K562 (cell line): ENCODE data around the gene ABCE1. TPM values are rescaled to one million over a fixed set of nuclear protein-coding genes. Genes with fewer than 3 reads are reported as not detected.

Experiments used
- ATF4 ChIP-seq: fragments of 450-650 bp; formaldehyde crosslinking; IDR thresholded peaks from 2 replicates; pipeline ENCODE4 v1.4.0; 2022; ENCODE audit warnings: mild to moderate bottlenecking, moderate library complexity
- BRD4 ChIP-seq: fragments of 200-600 bp; sonication (generic); IDR thresholded peaks from 2 replicates; pipeline ENCODE4 v1.6.1; 2017; ENCODE audit warnings: inconsistent platforms
- CBFA2T3 ChIP-seq: fragments of 450-650 bp; IDR thresholded peaks from 2 replicates; pipeline ENCODE4 v1.6.1; 2017
- EZH2 ChIP-seq: IDR thresholded peaks from 2 replicates; pipeline ENCODE4 v1.6.1; 2012; ENCODE audit warnings: low read depth, mild to moderate bottlenecking, inconsistent platforms, low read length, borderline replicate concordance
- HMGN3 ChIP-seq: IDR thresholded peaks from 2 replicates; pipeline ENCODE4 v1.6.1; 2011; ENCODE audit warnings: borderline replicate concordance, low read depth, mild to moderate bottlenecking, mixed read lengths, low read length; ENCODE audit not compliant: insufficient read length; ENCODE audit errors: extremely low read depth
- MAFF ChIP-seq: IDR thresholded peaks from 2 replicates; pipeline ENCODE4 v1.6.1; 2012; ENCODE audit warnings: low read length, improper control_type of control experiment
- MCM7 ChIP-seq, 2 experiments: fragments of 450-650 bp; IDR thresholded peaks; 2 replicates each; pipeline ENCODE4 v1.6.1; 2016 to 2018
- NBN ChIP-seq: fragments of 450-650 bp; IDR thresholded peaks from 2 replicates; pipeline ENCODE4 v1.6.1; 2016; ENCODE audit warnings: low read depth, mild to moderate bottlenecking
- NR3C1 ChIP-seq: sonication (generic); formaldehyde crosslinking; IDR thresholded peaks from 2 replicates; pipeline ENCODE4 v1.8.1; 2022; ENCODE audit warnings: missing genetic modification reagents
- PKNOX1 ChIP-seq: fragments of 450-650 bp; IDR thresholded peaks from 2 replicates; pipeline ENCODE4 v1.6.1; 2016
- PREB ChIP-seq: sonication (generic); formaldehyde crosslinking; IDR thresholded peaks from 2 replicates; pipeline ENCODE4 v1.8.1; 2023; ENCODE audit warnings: mild to moderate bottlenecking, missing genetic modification reagents
- SMARCA4 ChIP-seq: fragments of 450-650 bp; IDR thresholded peaks from 2 replicates; pipeline ENCODE4 v1.6.1; 2016
- TAF7 ChIP-seq: fragments of 450-650 bp; IDR thresholded peaks from 2 replicates; pipeline ENCODE4 v1.6.1; 2016; ENCODE audit warnings: missing genetic modification characterization, missing compliant biosample characterization
- TAF9B ChIP-seq: fragments of 450-650 bp; IDR thresholded peaks from 2 replicates; pipeline ENCODE4 v1.6.1; 2018; ENCODE audit warnings: mild to moderate bottlenecking; ENCODE audit not compliant: partially characterized antibody
- TAL1 ChIP-seq: fragments of 450-650 bp; IDR thresholded peaks from 2 replicates; pipeline ENCODE4 v1.6.1; 2016; ENCODE audit warnings: mild to moderate bottlenecking
- TBL1XR1 ChIP-seq, 2 experiments: IDR thresholded peaks; 2 replicates each; pipeline ENCODE4 v1.6.1; 2012; ENCODE audit warnings: improper control_type of control experiment in 2 of 2, low read length in 2 of 2, mild to moderate bottlenecking in 1 of 2
- TEAD4 ChIP-seq, 2 experiments: sonication (generic) in 1 of 2; formaldehyde crosslinking in 1 of 2; IDR thresholded peaks; 2 replicates each; pipeline versions ENCODE4 v1.6.1 to v1.8.0; 2012 to 2022; ENCODE audit warnings: borderline replicate concordance in 1 of 2, inconsistent platforms in 1 of 2, low read length in 1 of 2, mild to moderate bottlenecking in 1 of 2, missing genetic modification reagents in 1 of 2
- ZNF146 ChIP-seq: IDR thresholded peaks from one replicate; pipeline ENCODE4 v1.6.1; 2018; ENCODE audit warnings: missing compliant biosample characterization; ENCODE audit not compliant: unreplicated experiment
- ZNF354B ChIP-seq: fragments of 250-450 bp; sonication (Bioruptor Pico); IDR thresholded peaks from 2 replicates; pipeline ENCODE4 v1.4.0; 2020
- ZNF766 ChIP-seq: fragments of 200-800 bp; sonication (Bioruptor generic); conservative IDR thresholded peaks from 2 replicates; pipeline ENCODE4 v1.6.1; 2016; ENCODE audit warnings: missing genetic modification characterization, missing compliant biosample characterization
- polyA plus RNA-seq, 8 experiments: library from polyadenylated mRNA; depleted of rRNA in 4 of 8; stranded (reverse) in 5 of 8; unstranded in 3 of 8; fragments of >200 nt; fragmentation: Nextera tagmentation in 2 of 8; fragmentation: Illumina TruSeq in 1 of 8; extraction: Ambion mirVana in 2 of 8; extraction: Trizol in 1 of 8; gene quantifications; 2 replicates each; pipeline versions ENCODE4 v1.2.1 to v1.2.3, GENCODE V29; 2011 to 2014; ENCODE audit warnings: inconsistent platforms in 1 of 8, missing spikeins in 1 of 8
- total RNA-seq, 7 experiments: library from RNA; depleted of rRNA in 6 of 7; stranded (reverse); fragments of >200 nt in 6 of 7; fragmentation: Illumina TruSeq in 2 of 7; extraction: Trizol in 2 of 7; gene quantifications; 2 replicates each; pipeline versions ENCODE4 v1.2.1 to v1.2.3, GENCODE V29; 2011 to 2021; ENCODE audit warnings: low replicate concordance in 1 of 7
- TF ChIP-seq, protein P1 (sequence below), 2 experiments: IDR thresholded peaks in 1 of 2; conservative IDR thresholded peaks in 1 of 2; 2 replicates each; pipeline ENCODE4 v1.6.1; 2016; ENCODE audit warnings: low read depth in 2 of 2, mild to moderate bottlenecking in 1 of 2, missing compliant biosample characterization in 1 of 2, missing genetic modification characterization in 1 of 2, moderate library complexity in 1 of 2

Gene ABCE1
- total and polyA plus RNA-seq, 9 of the 15 experiments (the other 6 are each of a cell fraction or from before 2014, with no cell fraction given) = 134 to 256 (median 169) TPM

DNA sequence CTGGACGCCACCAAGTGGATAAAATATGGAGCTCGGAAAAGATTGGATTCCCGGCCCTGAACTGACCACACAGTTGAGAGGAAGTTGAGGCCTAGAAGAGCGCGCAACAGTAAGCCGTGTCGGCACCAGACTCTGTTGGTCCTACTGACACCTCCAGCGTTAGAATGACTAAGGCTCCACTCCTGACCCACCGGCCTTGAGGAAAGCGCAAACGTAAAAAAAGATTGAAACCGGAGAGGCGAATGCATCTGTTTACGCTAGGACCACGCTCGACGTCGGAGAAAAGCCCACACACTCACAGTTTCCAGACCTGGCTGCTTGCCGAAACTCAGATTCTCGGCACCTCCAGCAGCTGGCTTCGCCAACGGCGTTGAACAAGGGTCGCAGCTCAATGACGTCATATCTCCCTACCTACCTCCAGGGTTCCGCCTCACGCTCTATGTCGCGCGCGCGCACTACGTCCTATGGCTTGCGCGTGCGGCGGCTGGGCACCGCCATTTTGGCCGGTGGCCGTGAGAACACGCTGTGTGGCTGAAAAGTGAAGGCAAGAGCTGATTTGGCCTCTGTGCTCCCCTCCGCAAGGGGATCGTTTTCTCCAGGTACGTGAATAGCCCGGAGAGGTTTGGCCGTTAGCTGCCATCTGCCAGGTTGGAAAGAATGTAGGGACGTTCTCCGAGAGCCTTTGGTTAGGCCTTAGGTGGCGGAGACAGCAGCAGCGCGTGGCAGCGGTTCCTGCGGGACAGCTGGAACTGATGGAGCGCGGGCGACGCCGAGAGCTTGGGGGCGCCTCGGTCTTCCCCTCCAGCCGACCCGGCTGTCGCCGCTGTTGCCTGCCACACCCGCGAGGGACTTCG, at the start of gene ABCE1, which contains the start of gene ANAPC10 (continued):
- TF ChIP-seq TEAD4 (IDR thresholded peaks at IDR 0.05; ENCODE audit: low read length) (peak; percentile 15; the same call in 1 of the 2 replicates), TEAD4 (CRISPR knock-in tag; IDR thresholded peaks at IDR 0.05; ENCODE audit: borderline replicate concordance) (no peak), ATF4 (CRISPR knock-in tag) (peak; percentile 38; the same call in 1 of the 2 replicates), TAL1 (no peak), TBL1XR1 (IDR thresholded peaks at IDR 0.05; ENCODE audit: low read length in 2 of 2) (peak; percentile 19 to 81; a peak in 2 of 4 replicates), MCM7 (IDR thresholded peaks at IDR 0.05) (no peak), TAF7 (tag) (peak; percentile 56), CBFA2T3 (peak; percentile 33; the same call in 1 of the 2 replicates), NR3C1 (CRISPR knock-in tag) (no peak), ZNF354B (CRISPR knock-in tag) (no peak), ZNF766 (CRISPR knock-in tag) (peak; percentile 66; the same call in 1 of the 2 replicates), HMGN3 (peak; percentile 76), EZH2 (no peak), PREB (CRISPR knock-in tag) (no peak), NBN (peak; percentile 97), PKNOX1 (no peak), BRD4 (peak; percentile 87; the same call in 1 of the 2 replicates), SMARCA4 (0 out of 2 replicates have a peak, but pooled peaks have one; percentile 19), TAF9B (peak; percentile 84), MAFF (no peak), ZNF146 (CRISPR knock-in tag) (no peak)
- TF ChIP-seq, protein P1, sequence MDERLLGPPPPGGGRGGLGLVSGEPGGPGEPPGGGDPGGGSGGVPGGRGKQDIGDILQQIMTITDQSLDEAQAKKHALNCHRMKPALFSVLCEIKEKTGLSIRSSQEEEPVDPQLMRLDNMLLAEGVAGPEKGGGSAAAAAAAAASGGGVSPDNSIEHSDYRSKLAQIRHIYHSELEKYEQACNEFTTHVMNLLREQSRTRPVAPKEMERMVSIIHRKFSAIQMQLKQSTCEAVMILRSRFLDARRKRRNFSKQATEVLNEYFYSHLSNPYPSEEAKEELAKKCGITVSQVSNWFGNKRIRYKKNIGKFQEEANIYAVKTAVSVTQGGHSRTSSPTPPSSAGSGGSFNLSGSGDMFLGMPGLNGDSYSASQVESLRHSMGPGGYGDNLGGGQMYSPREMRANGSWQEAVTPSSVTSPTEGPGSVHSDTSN (CRISPR knock-in tag; IDR thresholded peaks at IDR 0.05; ENCODE audit: low read depth) = no peak
- TF ChIP-seq, protein P1 (tag; conservative IDR thresholded peaks at IDR 0.05; ENCODE audit: low read depth) = no peak
